Activated naive CD4-positive, alpha-beta T cell treated with anti-CD3 and anti-CD28 coated beads, Interleukin-2, amount 10 ng/mL, durations not matched to agents 7 days and 5 days (primary cell): ENCODE data around the gene PARP9.
"Not testable (repeated sequence)": the region's sequence is repeated elsewhere in the genome, so short reads cannot be mapped to it uniquely, and the experiment has no call there.

Experiments used
- CTCF ChIA-PET: fragments of 350-600 bp; sonication (Branson Sonifier 250); formaldehyde crosslinking; loops from one replicate; lab custom pipeline; 2021; ENCODE audit warnings: antibody characterized with exemption; lab: Charles Lee
- DNase-seq: peaks from one replicate; pipeline ENCODE4 v3.0.0-alpha.2; 2020
- H3K27ac Mint-ChIP-seq: one replicate; pipeline ENCODE4 v1.8.0; 2021; ENCODE audit warnings: mild to moderate bottlenecking, moderate library complexity, mixed read lengths
- H3K27me3 Mint-ChIP-seq: one replicate; pipeline ENCODE4 v1.8.0; 2021; ENCODE audit warnings: mild to moderate bottlenecking, mixed read lengths
- H3K36me3 Mint-ChIP-seq: one replicate; pipeline ENCODE4 v1.8.0; 2021; ENCODE audit warnings: mixed read lengths
- H3K4me1 Mint-ChIP-seq: one replicate; pipeline ENCODE4 v1.8.0; 2021; ENCODE audit warnings: mixed read lengths
- H3K4me3 Mint-ChIP-seq: one replicate; pipeline ENCODE4 v1.8.0; 2021; ENCODE audit warnings: mild to moderate bottlenecking, moderate library complexity, mixed read lengths
- H3K9me3 Mint-ChIP-seq: one replicate; pipeline ENCODE4 v1.8.0; 2021; ENCODE audit warnings: mixed read lengths

Gene PARP9

GRCh38 chr3:122508944-122509343 lies 55.2 kb downstream of the PARP9 start:
- not testable (repeated sequence) for H3K27ac Mint-ChIP-seq, DNase-seq, H3K9me3 Mint-ChIP-seq, H3K27me3 Mint-ChIP-seq, H3K4me3 Mint-ChIP-seq
- H3K4me1 Mint-ChIP-seq, result peaks cover 45% of the 10 kb centered on the region
- H3K36me3 Mint-ChIP-seq, result peaks cover 11% of the 10 kb centered on the region
- CTCF ChIA-PET, result interaction anchor here (1.3 kb wide), 1 partner anchor 49 kb away, joined by 3 read pairs; no protein-coding TSS in a partner anchor

GRCh38 chr3:122508135-122508914 lies 55.8 kb downstream of the PARP9 start:
- H3K36me3 Mint-ChIP-seq, result peaks cover 11% of the 10 kb centered on the region
- no peak for DNase-seq
- no peak overlapping the region for H3K4me3 Mint-ChIP-seq
- no peaks in the 10 kb centered on the region for H3K27me3 Mint-ChIP-seq
- peaks cover 42% of the 10 kb centered on the region for H3K4me1 Mint-ChIP-seq
- H3K27ac Mint-ChIP-seq, result no peak overlapping the region
- no peaks in the 10 kb centered on the region for H3K9me3 Mint-ChIP-seq
- CTCF ChIA-PET, result interaction anchor here (1.3 kb wide), 1 partner anchor 49 kb away, joined by 3 read pairs; no protein-coding TSS in a partner anchor

DNA sequence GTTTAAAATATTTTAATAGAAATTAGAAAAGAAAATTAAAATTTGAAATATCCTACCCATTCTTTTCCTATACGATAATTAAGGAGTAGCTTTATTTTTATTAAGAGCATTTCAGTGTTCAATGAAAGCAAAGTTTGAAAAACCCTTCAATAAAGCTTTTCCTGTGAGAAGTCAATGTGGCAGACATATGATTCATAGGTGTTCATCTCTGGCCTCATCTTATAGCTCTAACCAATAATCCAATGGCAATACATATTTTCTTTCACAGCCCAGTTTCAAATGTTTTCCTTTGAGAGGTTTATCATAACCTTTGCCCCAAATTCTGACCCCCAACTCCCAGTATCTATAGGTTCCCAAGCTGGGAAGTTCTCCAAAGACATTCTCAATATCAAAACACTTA lies 57.6 kb downstream of the PARP9 start:
- Mint-ChIP-seq H3K9me3 (no peaks in the 10 kb centered on the region), H3K27me3 (no peaks in the 10 kb centered on the region), H3K27ac (no peak overlapping the region), H3K4me3 (no peak overlapping the region), H3K36me3 (peaks cover 11% of the 10 kb centered on the region), H3K4me1 (peaks cover 39% of the 10 kb centered on the region)
- CTCF ChIA-PET, result interaction anchor here (0.5 kb wide), 1 partner anchor 931 kb away, joined by 3 read pairs; no protein-coding TSS in a partner anchor
- DNase-seq, result no peak

- peaks cover 36% of the 10 kb centered on the region for H3K4me1 Mint-ChIP-seq
- DNase-seq, result no peak
- H3K27ac Mint-ChIP-seq, result no peak overlapping the region
- H3K9me3 Mint-ChIP-seq, result no peaks in the 10 kb centered on the region
- no peak overlapping the region for H3K4me3 Mint-ChIP-seq
- CTCF ChIA-PET, result no interaction called here
- H3K36me3 Mint-ChIP-seq, result peaks cover 13% of the 10 kb centered on the region
- H3K27me3 Mint-ChIP-seq, result no peaks in the 10 kb centered on the region
These were observed 58.4 kb downstream of the PARP9 start for GRCh38 chr3:122505676-122506075.

DNA sequence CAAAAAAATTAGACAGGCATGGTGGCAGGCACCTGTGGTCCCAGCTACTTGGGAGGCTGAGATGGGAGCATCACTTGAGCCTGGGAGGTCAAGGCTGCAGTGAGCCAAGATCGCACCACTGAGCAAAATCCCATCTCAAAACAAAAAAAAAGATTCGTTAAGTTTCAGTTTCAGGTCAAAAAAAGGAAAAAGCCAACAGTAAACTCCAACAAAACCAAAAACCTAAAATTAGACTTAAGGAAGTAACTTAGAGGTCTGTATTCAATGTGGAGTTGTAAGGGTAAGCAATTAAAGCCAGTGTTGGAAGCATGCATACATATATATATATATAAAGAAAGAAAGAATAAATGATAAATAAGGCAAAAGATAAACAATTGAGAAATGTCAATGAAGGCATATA lies 61.2 kb downstream of the PARP9 start:
- CTCF ChIA-PET, result no interaction called here
- no peak overlapping the region for H3K27ac Mint-ChIP-seq
- no peaks in the 10 kb centered on the region for H3K9me3 Mint-ChIP-seq

DNA sequence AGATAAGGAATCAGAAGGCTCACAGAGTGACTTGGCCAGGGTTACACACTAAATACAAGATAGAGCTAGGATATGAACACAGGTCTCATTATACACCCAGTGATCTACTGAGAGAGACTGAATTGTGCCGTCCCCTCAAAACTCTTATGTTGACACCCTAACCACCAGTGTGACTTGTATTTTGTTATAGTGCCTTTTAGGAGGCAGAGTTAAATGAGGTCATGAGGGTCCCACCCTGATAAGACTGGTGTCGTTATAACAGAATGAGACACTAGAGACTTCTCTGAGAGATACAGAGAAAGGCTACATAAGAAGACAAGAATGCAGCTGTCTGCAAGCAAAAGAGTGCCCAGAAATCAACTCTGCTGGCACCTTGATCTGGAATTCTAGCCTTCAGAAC lies 62.0 kb downstream of the PARP9 start:
- H3K27ac Mint-ChIP-seq, result no peak overlapping the region
- H3K27me3 Mint-ChIP-seq, result no peaks in the 10 kb centered on the region
- no peaks in the 10 kb centered on the region for H3K9me3 Mint-ChIP-seq
- CTCF ChIA-PET, result no interaction called here
- H3K4me3 Mint-ChIP-seq, result no peak overlapping the region
- no peak for DNase-seq
- H3K36me3 Mint-ChIP-seq, result peaks cover 9% of the 10 kb centered on the region
- peaks cover 38% of the 10 kb centered on the region for H3K4me1 Mint-ChIP-seq

More for the DNA sequence above, 61.2 kb downstream of the PARP9 start:
- no peak for DNase-seq
- Mint-ChIP-seq H3K4me3 (no peak overlapping the region), H3K4me1 (peaks cover 33% of the 10 kb centered on the region), H3K27me3 (no peaks in the 10 kb centered on the region), H3K36me3 (peaks cover 9% of the 10 kb centered on the region)

DNA sequence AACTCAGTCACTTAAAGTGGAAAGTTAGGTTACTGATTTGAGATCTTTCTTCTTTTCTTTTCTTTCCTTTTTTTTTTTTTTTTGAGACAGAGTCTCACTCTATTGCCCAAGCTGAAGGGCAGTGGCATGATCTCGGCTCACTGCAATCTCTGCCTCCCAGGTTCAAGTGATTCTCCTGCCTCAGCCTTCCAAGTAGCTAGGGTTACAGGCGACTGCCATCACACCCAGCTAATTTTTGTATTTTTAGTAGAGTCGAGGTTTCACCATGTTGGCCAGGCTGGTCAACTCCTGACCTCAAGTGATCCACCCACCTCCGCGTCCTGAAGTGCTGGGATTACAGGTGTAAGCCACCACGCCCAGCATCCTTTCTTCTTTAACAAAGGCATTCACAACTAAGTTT lies 63.1 kb downstream of the PARP9 start:
- H3K27me3 Mint-ChIP-seq, DNase-seq, H3K4me3 Mint-ChIP-seq, CTCF ChIA-PET, H3K27ac Mint-ChIP-seq, H3K9me3 Mint-ChIP-seq: not testable (repeated sequence)
- Mint-ChIP-seq H3K4me1 (peaks cover 33% of the 10 kb centered on the region), H3K36me3 (peaks cover 12% of the 10 kb centered on the region)

GRCh38 chr3:122498152-122498551 lies 65.9 kb downstream of the PARP9 start:
- CTCF ChIA-PET, result no interaction called here
- Mint-ChIP-seq H3K4me1 (peaks cover 31% of the 10 kb centered on the region), H3K4me3 (no peak overlapping the region), H3K36me3 (peaks cover 20% of the 10 kb centered on the region), H3K27ac (no peak overlapping the region), H3K9me3 (no peaks in the 10 kb centered on the region), H3K27me3 (no peaks in the 10 kb centered on the region)
- DNase-seq, result no peak

DNA sequence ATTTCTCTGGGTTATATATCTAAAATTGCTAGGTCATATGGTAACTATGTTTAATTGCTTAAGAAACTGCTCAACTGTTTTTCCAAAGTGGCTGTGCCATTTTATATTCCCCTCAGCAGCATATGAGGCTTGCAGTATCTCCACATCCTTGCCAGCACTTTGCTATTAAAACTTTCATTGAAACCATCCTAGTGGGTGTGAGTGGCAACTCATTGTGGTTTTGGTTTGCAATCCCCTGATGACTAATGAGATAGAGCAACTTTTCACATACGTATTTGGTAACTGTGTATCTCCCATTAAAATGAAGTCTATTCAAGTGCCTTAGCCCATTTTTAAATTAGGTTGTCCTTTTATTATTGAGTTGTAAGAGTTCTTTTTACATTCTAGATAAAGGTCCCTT lies 66.7 kb downstream of the PARP9 start:
- DNase-seq, result no peak
- Mint-ChIP-seq H3K4me1 (peaks cover 25% of the 10 kb centered on the region), H3K27me3 (no peaks in the 10 kb centered on the region), H3K9me3 (no peaks in the 10 kb centered on the region), H3K36me3 (peaks cover 22% of the 10 kb centered on the region), H3K4me3 (no peak overlapping the region), H3K27ac (no peak overlapping the region)
- CTCF ChIA-PET, result interaction anchor here (0.7 kb wide), 1 partner anchor 41 kb away, joined by 3 read pairs; no protein-coding TSS in a partner anchor

- no peak for DNase-seq
- Mint-ChIP-seq H3K27me3 (no peaks in the 10 kb centered on the region), H3K4me3 (no peak overlapping the region), H3K4me1 (peaks cover 22% of the 10 kb centered on the region), H3K36me3 (peaks cover 26% of the 10 kb centered on the region), H3K27ac (no peak overlapping the region), H3K9me3 (no peaks in the 10 kb centered on the region)
- CTCF ChIA-PET, result interaction anchor here (0.7 kb wide), 1 partner anchor 42 kb away, joined by 3 read pairs; no protein-coding TSS in a partner anchor
These were observed 67.6 kb downstream of the PARP9 start for GRCh38 chr3:122496508-122496907.

GRCh38 chr3:122493296-122493695 lies 70.8 kb downstream of the PARP9 start:
- peaks cover 27% of the 10 kb centered on the region for H3K36me3 Mint-ChIP-seq

DNA sequence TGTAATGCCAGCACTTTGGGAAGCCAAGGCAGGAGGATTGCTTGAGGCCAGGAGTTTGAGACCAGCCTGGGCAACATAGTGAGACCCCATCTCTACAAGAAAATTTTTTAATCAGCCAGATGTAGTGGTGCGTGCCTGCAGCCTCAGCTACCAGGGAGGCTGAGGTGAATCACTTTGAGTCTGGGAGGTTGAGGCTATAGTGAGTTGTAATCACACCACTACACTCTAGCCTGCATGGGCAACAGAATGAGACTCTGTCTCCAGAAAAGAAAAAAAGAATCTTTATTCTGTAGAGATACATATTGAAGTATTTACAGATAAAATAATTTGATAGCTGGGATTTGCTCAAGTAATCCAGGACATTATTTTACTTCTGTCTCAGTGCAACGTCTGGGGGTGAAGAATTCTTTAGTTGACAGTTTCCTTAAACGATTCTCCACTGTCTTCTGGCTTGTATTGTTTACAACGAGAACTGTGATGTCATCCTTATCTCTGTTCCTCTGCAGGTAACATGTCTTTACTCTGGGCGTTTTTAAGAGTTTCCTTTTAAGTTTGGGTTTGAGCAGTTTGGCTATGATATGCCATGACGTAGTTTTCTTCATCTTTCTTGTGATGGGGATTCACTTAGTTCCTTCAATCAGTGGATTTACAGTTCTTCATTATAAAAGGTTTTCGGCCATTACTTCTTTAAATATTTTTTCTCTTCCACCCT lies 75.7 kb downstream of the PARP9 start:
- no peaks in the 10 kb centered on the region for H3K27me3 Mint-ChIP-seq
- no peak for DNase-seq
- H3K4me1 Mint-ChIP-seq, result peaks cover 21% of the 10 kb centered on the region
- no peak overlapping the region for H3K4me3 Mint-ChIP-seq
- H3K9me3 Mint-ChIP-seq, result no peaks in the 10 kb centered on the region
- H3K36me3 Mint-ChIP-seq, result peaks cover 18% of the 10 kb centered on the region
- CTCF ChIA-PET, result no interaction called here
- no peak overlapping the region for H3K27ac Mint-ChIP-seq

More at GRCh38 chr3:122493296-122493695, 70.8 kb downstream of the PARP9 start:
- H3K27ac Mint-ChIP-seq, result no peak overlapping the region
- no peak overlapping the region for H3K4me3 Mint-ChIP-seq
- H3K27me3 Mint-ChIP-seq, result no peaks in the 10 kb centered on the region
- H3K9me3 Mint-ChIP-seq, result no peaks in the 10 kb centered on the region
- CTCF ChIA-PET, result no interaction called here
- H3K4me1 Mint-ChIP-seq, result peaks cover 25% of the 10 kb centered on the region
- DNase-seq, result no peak

DNA sequence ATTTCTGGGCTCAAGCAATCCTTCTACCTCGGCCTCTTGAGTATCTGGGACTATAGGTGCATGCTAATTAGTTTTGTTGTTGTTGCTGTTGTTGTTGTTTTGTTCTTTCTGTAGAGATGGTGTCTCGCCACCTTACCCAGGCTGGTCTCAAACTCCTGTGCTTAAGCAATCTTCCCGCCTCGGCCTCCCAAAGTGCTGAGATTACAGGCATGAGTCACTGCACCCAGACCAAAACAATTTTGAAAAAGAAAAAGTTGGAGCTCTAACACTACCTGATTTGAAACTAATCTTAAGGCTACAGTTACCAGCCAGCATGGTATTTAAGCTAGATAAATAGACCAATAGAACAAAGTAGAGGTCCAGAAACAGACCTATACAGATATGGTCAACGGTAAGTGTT lies 79.1 kb downstream of the PARP9 start:
- Mint-ChIP-seq H3K4me3 (no peak overlapping the region), H3K27me3 (no peaks in the 10 kb centered on the region), H3K36me3 (peaks cover 11% of the 10 kb centered on the region), H3K9me3 (no peaks in the 10 kb centered on the region), H3K27ac (no peak overlapping the region), H3K4me1 (peaks cover 33% of the 10 kb centered on the region)
- CTCF ChIA-PET, result interaction anchor here (0.9 kb wide), 1 partner anchor 194 kb away, joined by 4 read pairs; no protein-coding TSS in a partner anchor
- no peak for DNase-seq

GRCh38 chr3:122481390-122481789 lies 82.7 kb downstream of the PARP9 start:
- CTCF ChIA-PET, result no interaction called here
- no peak for DNase-seq
- Mint-ChIP-seq H3K4me1 (peaks cover 19% of the 10 kb centered on the region), H3K36me3 (peaks cover 16% of the 10 kb centered on the region), H3K9me3 (no peaks in the 10 kb centered on the region), H3K4me3 (no peak overlapping the region), H3K27me3 (no peaks in the 10 kb centered on the region), H3K27ac (no peak overlapping the region)
